ENCODE measurements around the gene HOXD3.
A peak's percentile ranks its signal among the peaks of the same experiment; 100 is the strongest.

The HOXD3 gene

DNA sequence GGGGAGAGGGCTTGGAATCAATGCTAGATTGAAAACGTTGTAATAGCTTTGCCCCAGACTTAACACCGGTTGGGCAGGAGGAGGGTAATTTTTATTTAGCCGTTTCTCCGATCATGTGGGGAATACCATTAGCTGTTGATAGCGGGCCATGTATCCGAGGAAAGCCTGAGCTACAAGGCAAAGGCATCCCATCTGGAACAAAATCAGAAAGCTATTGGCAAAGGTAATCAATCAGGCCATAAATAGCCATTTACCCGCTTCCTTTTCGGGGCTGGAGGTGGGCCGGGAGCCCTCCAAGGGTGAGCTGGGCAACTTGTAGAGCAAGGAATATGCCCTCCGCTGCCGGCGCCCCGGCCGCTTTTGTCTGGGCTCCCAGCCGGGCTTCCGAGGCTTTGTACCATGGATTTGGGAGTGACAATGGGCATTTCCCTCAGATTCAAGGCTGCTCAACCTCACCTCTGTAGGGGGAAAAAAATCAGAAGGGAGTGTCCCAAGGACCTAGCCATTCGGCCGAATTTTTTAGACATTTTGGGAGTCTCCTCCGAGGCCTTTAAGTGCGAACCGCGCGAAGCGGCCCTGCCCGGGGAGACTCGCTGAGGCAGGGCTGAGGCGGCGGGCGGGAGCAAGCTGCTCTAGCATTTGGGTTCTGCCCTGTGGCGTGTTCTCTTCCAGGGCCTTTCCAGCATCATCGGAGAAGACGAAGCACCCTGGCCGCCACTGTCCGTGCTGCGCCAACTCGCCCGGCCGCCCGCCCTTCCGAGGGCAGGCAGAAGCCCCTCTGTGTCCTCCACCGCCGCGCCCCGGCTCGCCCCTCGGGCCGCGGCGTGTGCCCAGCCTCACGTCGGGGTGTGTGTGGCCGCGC is 35.7 kb upstream of the HOXD3 start:
- no peak for DNase-seq (ENCODE audit: low read depth in 2 of 2)

DNA sequence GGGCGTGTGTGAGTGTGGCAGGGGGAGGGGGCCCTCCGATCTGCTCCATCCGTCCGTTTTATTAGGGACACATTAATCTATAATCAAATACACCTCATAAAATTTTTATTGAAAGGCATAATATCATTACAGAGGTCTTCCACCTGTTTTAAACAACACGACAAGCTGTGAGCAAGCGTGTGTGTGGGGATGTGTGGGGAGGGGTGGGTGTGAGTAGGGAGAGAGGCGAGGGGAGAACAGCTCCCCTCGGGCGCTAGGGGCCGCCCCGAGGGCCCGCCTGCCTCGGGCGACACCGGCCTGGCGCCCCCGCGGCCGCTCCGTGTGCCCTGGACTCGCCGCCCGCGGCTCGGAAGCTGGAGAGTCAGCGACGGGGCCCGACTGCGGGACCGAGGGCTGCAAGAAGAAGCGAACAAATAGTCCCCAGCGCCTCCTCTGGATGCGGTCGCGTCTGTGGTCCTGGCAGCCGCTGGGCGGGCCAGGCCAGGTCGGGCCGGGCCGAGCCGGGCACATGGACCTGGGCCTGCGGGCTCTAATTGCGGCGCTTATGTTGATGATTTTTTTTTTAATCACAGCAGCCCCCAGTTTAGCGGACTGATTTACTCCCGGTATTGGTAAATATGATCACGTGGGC is 34.9 kb upstream of the HOXD3 start:
- DNase-seq (ENCODE audit: low read depth in 2 of 2): no peak

DNA sequence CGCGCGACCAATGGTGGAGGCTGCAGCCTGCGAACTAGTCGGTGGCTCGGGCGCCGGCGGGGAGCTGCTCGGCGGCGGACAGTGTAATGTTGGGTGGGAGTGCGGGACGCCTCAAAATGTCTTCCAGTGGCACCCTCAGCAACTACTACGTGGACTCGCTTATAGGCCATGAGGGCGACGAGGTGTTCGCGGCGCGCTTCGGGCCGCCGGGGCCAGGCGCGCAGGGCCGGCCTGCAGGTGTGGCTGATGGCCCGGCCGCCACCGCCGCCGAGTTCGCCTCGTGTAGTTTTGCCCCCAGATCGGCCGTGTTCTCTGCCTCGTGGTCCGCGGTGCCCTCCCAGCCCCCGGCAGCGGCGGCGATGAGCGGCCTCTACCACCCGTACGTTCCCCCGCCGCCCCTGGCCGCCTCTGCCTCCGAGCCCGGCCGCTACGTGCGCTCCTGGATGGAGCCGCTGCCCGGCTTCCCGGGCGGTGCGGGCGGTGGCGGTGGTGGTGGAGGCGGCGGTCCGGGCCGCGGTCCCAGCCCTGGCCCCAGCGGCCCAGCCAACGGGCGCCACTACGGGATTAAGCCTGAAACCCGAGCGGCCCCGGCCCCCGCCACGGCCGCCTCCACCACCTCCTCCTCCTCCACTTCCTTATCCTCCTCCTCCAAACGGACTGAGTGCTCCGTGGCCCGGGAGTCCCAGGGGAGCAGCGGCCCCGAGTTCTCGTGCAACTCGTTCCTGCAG is 34.3 kb upstream of the HOXD3 start, which contains the start of gene HOXD9:
Gene HOXD9 (plus strand): TSS at position 37 of the 728 bp plus-strand sequence. CDS start 50 bp downstream, at position 87.
- no peak for DNase-seq (ENCODE audit: low read depth in 2 of 2)

GRCh38 chr2:176123411-176124109 is 33.5 kb upstream of the HOXD3 start:
- no peak for DNase-seq (ENCODE audit: low read depth in 2 of 2)

DNA sequence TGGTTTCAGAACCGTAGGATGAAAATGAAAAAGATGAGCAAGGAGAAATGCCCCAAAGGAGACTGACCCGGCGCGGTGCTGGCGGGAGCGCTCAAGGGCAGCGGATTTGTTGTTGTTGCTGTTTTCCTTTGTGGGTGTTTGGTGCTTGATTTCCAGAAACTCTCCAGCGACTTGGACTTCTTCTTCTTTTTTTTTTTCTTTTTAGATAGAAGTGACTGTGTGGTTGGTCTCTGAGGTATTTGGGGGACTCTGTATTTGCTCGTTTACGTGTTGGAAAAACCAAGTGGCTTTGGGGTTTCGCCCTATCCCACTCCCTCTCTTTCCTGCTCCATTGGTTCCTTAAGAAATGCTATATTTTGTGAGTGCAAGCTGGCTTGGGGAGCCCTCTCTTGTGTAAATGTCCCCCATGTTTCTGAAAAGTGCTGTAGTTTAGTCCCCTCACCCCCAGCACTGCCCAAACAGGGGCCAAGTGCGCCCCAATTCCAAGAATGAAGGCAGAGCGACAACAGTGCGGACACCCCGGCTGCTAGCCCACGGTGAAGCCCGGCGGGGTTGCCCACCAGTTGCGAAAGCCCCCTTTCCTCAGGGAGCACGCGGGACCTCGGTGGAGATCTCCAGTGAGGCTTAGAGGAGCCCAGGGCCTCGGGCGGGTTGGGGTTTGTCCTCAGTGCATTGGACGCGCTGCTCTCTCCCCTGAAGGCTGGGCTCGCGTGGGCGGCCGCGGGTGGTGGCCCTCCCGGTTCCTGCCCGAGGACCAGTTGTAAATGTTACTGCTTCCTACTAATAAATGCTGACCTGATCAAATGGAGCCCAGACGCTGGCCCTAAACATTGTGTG is 32.8 kb upstream of the HOXD3 start:
- no peak for DNase-seq (ENCODE audit: low read depth in 2 of 2)

GRCh38 chr2:176124947-176125771 is 31.9 kb upstream of the HOXD3 start:
- no peak for DNase-seq (ENCODE audit: low read depth in 2 of 2)

- no peak for DNase-seq (ENCODE audit: low read depth in 2 of 2)
Observed at GRCh38 chr2:176125772-176126054, 31.4 kb upstream of the HOXD3 start.

- DNase-seq (ENCODE audit: low read depth in 2 of 2): peak; percentile 66 to 73
Observed at GRCh38 chr2:176126929-176127773, 30.0 kb upstream of the HOXD3 start.

DNA sequence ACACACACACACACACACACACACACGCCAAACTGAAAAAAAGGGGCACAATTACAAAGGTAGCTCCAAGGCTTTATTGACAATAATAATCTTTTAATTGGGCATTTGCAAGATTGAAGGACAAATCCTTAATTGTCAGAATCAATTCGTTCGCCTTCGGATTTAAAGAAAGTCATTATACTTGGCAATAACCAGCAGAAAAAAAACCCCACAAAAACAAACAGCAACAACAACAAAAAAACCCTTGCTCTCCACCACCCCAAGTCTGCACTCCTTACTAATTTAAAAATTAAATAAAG is 29.4 kb upstream of the HOXD3 start:
- no peak for DNase-seq (ENCODE audit: low read depth in 2 of 2)

GRCh38 chr2:176128172-176128981 is 28.7 kb upstream of the HOXD3 start:
- no peak for DNase-seq (ENCODE audit: low read depth in 2 of 2)

DNA sequence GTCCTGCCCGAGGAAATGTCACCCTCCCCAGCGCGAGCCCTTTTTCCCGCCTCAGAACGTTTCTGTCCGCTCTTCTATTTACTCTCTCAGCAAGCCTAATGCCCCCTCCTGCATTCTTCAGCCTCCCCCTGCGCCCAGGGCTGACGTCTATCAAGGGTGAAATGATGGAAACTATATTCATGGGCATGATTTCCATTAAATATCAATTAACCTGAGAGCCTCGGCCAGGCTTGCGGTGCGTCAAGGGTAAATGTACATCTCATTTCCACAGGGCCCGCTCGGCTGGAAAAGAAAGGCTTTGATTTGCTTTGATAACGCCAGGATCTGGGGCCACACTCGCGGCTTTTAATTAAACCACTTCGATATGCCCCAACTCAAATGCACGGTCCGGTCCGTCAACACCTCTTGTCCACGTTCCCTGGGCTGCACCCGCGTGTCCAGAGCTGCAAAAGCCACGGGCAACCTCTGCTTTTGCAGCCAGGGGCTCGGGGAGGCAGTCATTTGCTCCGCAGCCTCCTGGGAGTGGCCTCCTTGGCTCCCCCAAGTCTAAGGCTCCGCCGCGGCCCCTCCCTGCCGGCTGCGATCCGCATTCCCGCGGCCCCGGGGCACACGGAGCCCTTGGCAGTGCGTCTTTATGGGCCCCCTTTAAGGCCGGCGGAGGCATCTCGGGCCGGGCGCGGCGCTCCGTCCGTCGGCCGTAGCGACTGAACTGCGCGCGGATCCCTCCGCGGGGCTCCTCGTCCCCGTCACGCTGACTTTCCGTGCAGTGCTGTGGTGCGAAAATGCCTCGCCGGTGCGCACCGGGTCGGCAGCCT is 27.9 kb upstream of the HOXD3 start, which contains the start of gene HOXD8:
Gene HOXD8 (plus strand): TSS at position 724 of the 815 bp plus-strand sequence. CDS start 662 bp downstream, outside the sequence.
- DNase-seq (ENCODE audit: low read depth in 2 of 2): no peak

- no peak for DNase-seq (ENCODE audit: low read depth in 2 of 2)
Observed at GRCh38 chr2:176129813-176130146, 27.3 kb upstream of the HOXD3 start.

DNA sequence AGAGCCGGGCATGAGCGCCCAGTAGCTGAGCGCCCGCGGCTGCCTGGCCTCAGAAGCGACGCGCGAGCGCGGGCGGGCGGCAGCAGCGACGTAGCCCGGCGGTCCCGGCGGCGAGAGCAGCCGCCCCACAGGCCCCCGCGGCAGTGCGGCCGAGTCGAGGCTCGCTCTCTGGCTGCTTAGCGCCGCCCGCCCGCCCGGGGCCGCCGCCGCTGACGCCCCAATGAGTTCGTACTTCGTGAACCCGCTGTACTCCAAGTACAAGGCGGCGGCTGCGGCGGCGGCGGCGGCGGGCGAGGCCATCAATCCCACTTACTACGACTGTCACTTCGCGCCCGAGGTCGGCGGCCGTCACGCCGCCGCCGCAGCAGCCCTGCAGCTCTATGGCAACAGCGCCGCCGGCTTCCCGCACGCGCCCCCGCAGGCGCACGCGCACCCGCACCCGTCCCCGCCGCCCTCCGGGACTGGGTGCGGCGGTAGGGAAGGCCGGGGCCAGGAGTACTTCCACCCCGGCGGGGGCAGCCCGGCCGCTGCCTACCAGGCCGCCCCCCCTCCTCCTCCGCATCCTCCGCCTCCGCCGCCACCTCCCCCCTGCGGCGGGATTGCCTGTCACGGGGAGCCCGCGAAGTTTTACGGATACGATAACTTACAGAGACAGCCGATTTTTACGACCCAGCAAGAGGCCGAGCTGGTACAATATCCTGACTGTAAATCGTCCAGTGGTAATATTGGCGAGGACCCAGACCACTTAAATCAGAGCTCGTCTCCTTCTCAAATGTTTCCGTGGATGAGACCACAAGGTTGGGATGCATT is 26.8 kb upstream of the HOXD3 start:
- DNase-seq (ENCODE audit: low read depth in 2 of 2): no peak

GRCh38 chr2:176130957-176131847 is 25.9 kb upstream of the HOXD3 start:
- no peak for DNase-seq (ENCODE audit: low read depth in 2 of 2)

DNA sequence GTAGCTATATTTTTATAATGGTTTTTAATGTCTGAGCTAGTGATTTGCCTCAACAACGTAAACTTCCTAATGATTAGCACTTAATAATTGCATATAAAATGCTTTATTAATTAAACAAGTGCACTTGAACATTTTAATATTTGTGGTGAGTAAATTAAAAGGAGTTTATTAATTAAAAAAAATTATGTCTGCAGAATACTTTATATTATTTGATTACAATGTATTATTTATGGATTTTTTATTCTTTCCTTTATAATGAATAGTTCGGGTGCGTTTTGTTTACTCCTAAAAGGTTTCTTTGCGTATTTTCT is 25.3 kb upstream of the HOXD3 start:
- no peak for DNase-seq (ENCODE audit: low read depth in 2 of 2)
